ENCODE measurements around the gene ZNF496. TPM values are rescaled to one million over a fixed set of nuclear protein-coding genes. Genes with fewer than 3 reads are reported as not detected.

Gene ZNF496
- total and polyA plus RNA-seq, 2 donors from 2014 or later = 6.3 to 27.0 TPM

DNA sequence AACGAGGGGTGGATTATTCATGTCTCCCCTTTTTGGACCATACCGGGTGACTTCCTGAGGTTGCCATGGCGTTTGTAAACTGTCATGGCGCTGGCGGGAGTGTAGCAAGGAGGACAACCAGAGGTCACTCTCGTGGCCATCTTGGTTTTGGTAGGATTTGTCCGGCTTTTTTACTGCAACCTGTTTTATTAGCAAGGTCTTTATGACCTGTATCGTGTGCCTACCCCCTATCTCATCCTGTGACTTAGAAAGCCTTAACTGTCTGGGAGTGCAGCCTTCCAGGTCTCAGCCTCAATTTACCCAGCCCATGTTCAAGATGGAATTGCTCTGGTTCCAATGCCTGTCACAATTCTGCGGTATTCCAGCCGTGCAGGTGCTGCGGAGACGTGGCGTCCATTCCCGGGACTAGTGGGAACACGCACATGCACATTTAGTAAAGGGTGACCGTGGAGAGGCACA lies 40.2 kb upstream of the ZNF496 start:
- no peak overlapping the region for H3K9ac ChIP-seq (ENCODE audit: low read length in 3 of 3)
- FAIRE-seq = no peak
- intact Hi-C loops (cut with DNase I) = no loop called here
- no peaks in the 10 kb centered on the region for H3K4me1 ChIP-seq (ENCODE audit: control insufficient read depth in 2 of 3, insufficient read depth in 2 of 3, low read depth in 1 of 3, low read length in 3 of 3)
- no peaks in the 10 kb centered on the region for H3K36me3 ChIP-seq (ENCODE audit: control insufficient read depth in 2 of 3, insufficient read depth in 3 of 3, low read length in 3 of 3)
- no peak overlapping the region for H3K4me3 ChIP-seq (ENCODE audit: low read length in 3 of 3)
- no peak for DNase-seq
- no peaks in the 10 kb centered on the region for H3K27me3 ChIP-seq (ENCODE audit: control insufficient read depth, insufficient read depth, low read length)
- H3K9me3 ChIP-seq (ENCODE audit: control insufficient read depth in 2 of 3, insufficient read depth in 1 of 3, low read length in 3 of 3) = no peaks in the 10 kb centered on the region
- no peak overlapping the region for H3K27ac ChIP-seq (ENCODE audit: low read depth in 2 of 2, low read length in 2 of 2)
- TF ChIP-seq, protein P1, sequence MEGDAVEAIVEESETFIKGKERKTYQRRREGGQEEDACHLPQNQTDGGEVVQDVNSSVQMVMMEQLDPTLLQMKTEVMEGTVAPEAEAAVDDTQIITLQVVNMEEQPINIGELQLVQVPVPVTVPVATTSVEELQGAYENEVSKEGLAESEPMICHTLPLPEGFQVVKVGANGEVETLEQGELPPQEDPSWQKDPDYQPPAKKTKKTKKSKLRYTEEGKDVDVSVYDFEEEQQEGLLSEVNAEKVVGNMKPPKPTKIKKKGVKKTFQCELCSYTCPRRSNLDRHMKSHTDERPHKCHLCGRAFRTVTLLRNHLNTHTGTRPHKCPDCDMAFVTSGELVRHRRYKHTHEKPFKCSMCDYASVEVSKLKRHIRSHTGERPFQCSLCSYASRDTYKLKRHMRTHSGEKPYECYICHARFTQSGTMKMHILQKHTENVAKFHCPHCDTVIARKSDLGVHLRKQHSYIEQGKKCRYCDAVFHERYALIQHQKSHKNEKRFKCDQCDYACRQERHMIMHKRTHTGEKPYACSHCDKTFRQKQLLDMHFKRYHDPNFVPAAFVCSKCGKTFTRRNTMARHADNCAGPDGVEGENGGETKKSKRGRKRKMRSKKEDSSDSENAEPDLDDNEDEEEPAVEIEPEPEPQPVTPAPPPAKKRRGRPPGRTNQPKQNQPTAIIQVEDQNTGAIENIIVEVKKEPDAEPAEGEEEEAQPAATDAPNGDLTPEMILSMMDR (IDR thresholded peaks at IDR 0.05; ENCODE audit: borderline replicate concordance, extremely low read depth, insufficient read depth) = no peak

DNA sequence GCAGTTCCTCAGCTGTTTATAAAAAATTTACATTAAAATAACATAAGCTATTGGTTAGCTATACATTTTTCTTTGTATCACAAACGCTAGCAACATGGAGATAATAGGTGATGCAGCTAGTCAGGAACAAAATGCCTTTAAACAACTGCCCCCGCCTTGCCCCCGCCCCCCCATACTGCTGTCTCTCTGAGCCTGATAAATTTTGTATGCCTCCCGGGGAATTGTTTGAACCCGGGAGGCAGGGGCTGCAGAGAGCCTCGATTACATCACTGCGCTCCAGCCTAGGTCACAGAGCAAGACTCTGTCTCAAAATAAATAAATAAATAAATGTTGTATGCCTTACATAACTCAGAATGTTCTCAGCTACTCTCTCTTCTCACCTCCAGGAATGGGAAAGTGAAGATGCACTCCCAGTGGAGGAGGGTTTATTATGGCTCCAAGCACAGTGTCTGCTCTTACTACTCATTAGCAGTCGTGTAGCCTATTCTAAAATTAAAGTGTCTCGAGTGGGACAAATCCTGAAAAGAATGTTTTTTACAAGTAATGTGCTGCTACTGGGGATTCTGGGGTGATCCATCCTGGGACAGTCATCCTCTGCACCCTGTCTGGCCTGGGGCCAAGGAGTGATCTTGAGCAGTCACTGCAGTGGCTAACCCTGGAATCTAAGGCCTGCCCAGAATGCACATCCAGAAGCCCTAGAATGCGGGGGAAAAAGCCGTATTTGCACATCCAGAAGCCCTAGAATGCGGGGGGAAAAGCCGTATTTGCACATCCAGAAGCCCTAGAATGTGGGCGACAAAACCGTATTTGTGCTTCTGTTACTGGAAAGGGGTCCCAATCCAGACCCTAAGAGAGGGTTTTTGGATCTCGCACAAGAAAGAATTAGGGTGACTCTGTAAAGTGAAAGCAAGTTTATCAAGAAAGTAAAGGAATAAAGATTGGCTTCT lies 39.4 kb upstream of the ZNF496 start:
- Histone ChIP-seq H3K4me1 (ENCODE audit: control insufficient read depth in 2 of 3, insufficient read depth in 2 of 3, low read depth in 1 of 3, low read length in 3 of 3) (no peaks in the 10 kb centered on the region), H3K27ac (ENCODE audit: low read depth in 2 of 2, low read length in 2 of 2) (no peak overlapping the region), H3K36me3 (ENCODE audit: control insufficient read depth in 2 of 3, insufficient read depth in 3 of 3, low read length in 3 of 3) (no peaks in the 10 kb centered on the region), H3K4me3 (ENCODE audit: low read length in 3 of 3) (no peak overlapping the region), H3K27me3 (ENCODE audit: control insufficient read depth, insufficient read depth, low read length) (no peaks in the 10 kb centered on the region), H3K9ac (ENCODE audit: low read length in 3 of 3) (no peak overlapping the region), H3K9me3 (ENCODE audit: control insufficient read depth in 2 of 3, insufficient read depth in 1 of 3, low read length in 3 of 3) (no peaks in the 10 kb centered on the region)
- intact Hi-C loops (cut with DNase I) = no loop called here
- TF ChIP-seq, protein P1 (IDR thresholded peaks at IDR 0.05; ENCODE audit: borderline replicate concordance, extremely low read depth, insufficient read depth) = no peak
- DNase-seq (no peak), FAIRE-seq (no peak)

DNA sequence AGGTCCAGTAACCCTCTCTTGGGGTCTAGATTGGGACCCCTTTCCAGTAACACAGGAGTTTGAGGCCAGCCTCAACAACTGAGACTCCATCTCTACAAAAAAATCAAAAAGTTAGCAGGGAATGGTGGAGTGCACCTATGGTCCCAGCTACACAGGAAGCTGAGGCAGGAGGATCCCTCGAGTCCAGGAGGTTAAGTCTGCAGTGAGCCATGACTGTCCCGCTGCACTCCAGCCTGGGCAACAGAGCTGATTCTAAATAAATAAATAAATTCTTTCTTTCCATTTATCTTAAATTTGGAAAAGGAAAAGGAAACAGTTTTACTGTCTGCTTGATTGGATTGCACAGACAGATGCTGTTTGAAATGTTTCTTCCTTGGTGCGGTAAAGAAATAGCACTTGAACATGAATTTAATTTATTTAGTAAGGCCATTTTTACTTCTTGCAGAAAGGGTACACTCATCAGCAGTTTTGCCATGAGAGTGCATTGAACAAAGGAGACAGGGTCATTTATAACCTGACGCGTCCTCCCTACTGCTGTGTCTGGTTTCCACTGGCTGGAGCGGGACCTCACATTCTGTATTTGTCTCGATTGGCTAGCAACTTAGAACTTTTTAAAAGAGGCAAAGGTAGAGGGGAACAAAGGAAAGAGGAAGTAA lies 37.0 kb upstream of the ZNF496 start:
- TF ChIP-seq, protein P1 (IDR thresholded peaks at IDR 0.05; ENCODE audit: borderline replicate concordance, extremely low read depth, insufficient read depth) = no peak
- Histone ChIP-seq H3K36me3 (ENCODE audit: control insufficient read depth in 2 of 3, insufficient read depth in 3 of 3, low read length in 3 of 3) (no peaks in the 10 kb centered on the region), H3K4me1 (ENCODE audit: control insufficient read depth in 2 of 3, insufficient read depth in 2 of 3, low read depth in 1 of 3, low read length in 3 of 3) (no peaks in the 10 kb centered on the region), H3K27ac (ENCODE audit: low read depth in 2 of 2, low read length in 2 of 2) (no peak overlapping the region), H3K9me3 (ENCODE audit: control insufficient read depth in 2 of 3, insufficient read depth in 1 of 3, low read length in 3 of 3) (no peaks in the 10 kb centered on the region), H3K9ac (ENCODE audit: low read length in 3 of 3) (no peak overlapping the region), H3K27me3 (ENCODE audit: control insufficient read depth, insufficient read depth, low read length) (no peaks in the 10 kb centered on the region), H3K4me3 (ENCODE audit: low read length in 3 of 3) (no peak overlapping the region)
- FAIRE-seq (no peak), DNase-seq (peak in 2 of 5 donors; percentile 54 to 55)
- intact Hi-C loops (cut with DNase I) = no loop called here
